Left forelimb (tissue), 1 donor: ENCODE results near the gene CDCA7L.
"Not testable (repeated sequence)": the region's sequence is repeated elsewhere in the genome, so short reads cannot be mapped to it uniquely, and the experiment has no call there.

Experiments
- DNase-seq: peaks from one replicate; pipeline ENCODE4 v3.0.0-alpha.2; 2018; ENCODE audit warnings: low spot score

The CDCA7L gene

GRCh38 chr7:21944616-21945453 lies 864 bp downstream of the CDCA7L start:
- no peak for DNase-seq

GRCh38 chr7:21943436-21943835 lies 2.3 kb downstream of the CDCA7L start:
- DNase-seq: no peak

- DNase-seq: no peak
Observed at GRCh38 chr7:21942955-21943354, 2.7 kb downstream of the CDCA7L start.

- DNase-seq: no peak
Observed at GRCh38 chr7:21941611-21942141, 4.0 kb downstream of the CDCA7L start.

- no peak for DNase-seq
Observed at GRCh38 chr7:21939858-21940372, 5.8 kb downstream of the CDCA7L start.

GRCh38 chr7:21939136-21939857 lies 6.4 kb downstream of the CDCA7L start:
- no peak for DNase-seq

- DNase-seq: no peak
Observed at GRCh38 chr7:21938463-21938862, 7.2 kb downstream of the CDCA7L start.

- no peak for DNase-seq
Observed at GRCh38 chr7:21934808-21935207, 10.9 kb downstream of the CDCA7L start.

GRCh38 chr7:21933293-21933692 lies 12.4 kb downstream of the CDCA7L start:
- not testable (repeated sequence) for DNase-seq

- no peak for DNase-seq
Observed at GRCh38 chr7:21927693-21928092, 18.0 kb downstream of the CDCA7L start.

- no peak for DNase-seq
Observed at GRCh38 chr7:21926448-21926847, 19.3 kb downstream of the CDCA7L start.

- DNase-seq: no peak
Observed at GRCh38 chr7:21923658-21924057, 22.0 kb downstream of the CDCA7L start.

GRCh38 chr7:21922605-21923004 lies 23.1 kb downstream of the CDCA7L start:
- DNase-seq: no peak

GRCh38 chr7:21920936-21921335 lies 24.8 kb downstream of the CDCA7L start:
- DNase-seq: no peak

GRCh38 chr7:21918216-21918615 lies 27.5 kb downstream of the CDCA7L start:
- DNase-seq: no peak

GRCh38 chr7:21916629-21917028 lies 29.1 kb downstream of the CDCA7L start:
- no peak for DNase-seq

GRCh38 chr7:21916176-21916575 lies 29.5 kb downstream of the CDCA7L start:
- DNase-seq: no peak

GRCh38 chr7:21915140-21915539 lies 30.6 kb downstream of the CDCA7L start:
- DNase-seq: no peak

GRCh38 chr7:21914671-21915070 lies 31.0 kb downstream of the CDCA7L start:
- DNase-seq: no peak

- no peak for DNase-seq
Observed at GRCh38 chr7:21912931-21913780, 32.5 kb downstream of the CDCA7L start.

GRCh38 chr7:21912305-21912704 lies 33.4 kb downstream of the CDCA7L start:
- DNase-seq: no peak

- DNase-seq: no peak
Observed at GRCh38 chr7:21911341-21911875, 34.3 kb downstream of the CDCA7L start.
